Measurements from ENCODE around the gene NCR3LG1. TPM values are rescaled to one million over a fixed set of nuclear protein-coding genes. Genes with fewer than 3 reads are reported as not detected.

The NCR3LG1 gene
- total RNA-seq, 4 donors from 2014 or later: 0.29 to 4.6 (median 0.91) TPM

- no peaks in the 10 kb centered on the region for H3K9me3 ChIP-seq
- H3K27ac ChIP-seq: no peak overlapping the region
- H3K4me3 ChIP-seq: no peak overlapping the region
- H3K27me3 ChIP-seq: no peaks in the 10 kb centered on the region
- H3K4me1 ChIP-seq: no peaks in the 10 kb centered on the region
- no peak for DNase-seq
- no peak for TF ChIP-seq POLR2A (IDR thresholded peaks at IDR 0.05)
- TF ChIP-seq, protein P1, sequence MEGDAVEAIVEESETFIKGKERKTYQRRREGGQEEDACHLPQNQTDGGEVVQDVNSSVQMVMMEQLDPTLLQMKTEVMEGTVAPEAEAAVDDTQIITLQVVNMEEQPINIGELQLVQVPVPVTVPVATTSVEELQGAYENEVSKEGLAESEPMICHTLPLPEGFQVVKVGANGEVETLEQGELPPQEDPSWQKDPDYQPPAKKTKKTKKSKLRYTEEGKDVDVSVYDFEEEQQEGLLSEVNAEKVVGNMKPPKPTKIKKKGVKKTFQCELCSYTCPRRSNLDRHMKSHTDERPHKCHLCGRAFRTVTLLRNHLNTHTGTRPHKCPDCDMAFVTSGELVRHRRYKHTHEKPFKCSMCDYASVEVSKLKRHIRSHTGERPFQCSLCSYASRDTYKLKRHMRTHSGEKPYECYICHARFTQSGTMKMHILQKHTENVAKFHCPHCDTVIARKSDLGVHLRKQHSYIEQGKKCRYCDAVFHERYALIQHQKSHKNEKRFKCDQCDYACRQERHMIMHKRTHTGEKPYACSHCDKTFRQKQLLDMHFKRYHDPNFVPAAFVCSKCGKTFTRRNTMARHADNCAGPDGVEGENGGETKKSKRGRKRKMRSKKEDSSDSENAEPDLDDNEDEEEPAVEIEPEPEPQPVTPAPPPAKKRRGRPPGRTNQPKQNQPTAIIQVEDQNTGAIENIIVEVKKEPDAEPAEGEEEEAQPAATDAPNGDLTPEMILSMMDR (IDR thresholded peaks at IDR 0.05): no peak
- H3K36me3 ChIP-seq: no peaks in the 10 kb centered on the region
- intact Hi-C loops (cut with DNase I; ENCODE audit: low total_unique reads): no loop called here
These were observed 62.7 kb downstream of the NCR3LG1 start for GRCh38 chr11:17414317-17414737.

DNA sequence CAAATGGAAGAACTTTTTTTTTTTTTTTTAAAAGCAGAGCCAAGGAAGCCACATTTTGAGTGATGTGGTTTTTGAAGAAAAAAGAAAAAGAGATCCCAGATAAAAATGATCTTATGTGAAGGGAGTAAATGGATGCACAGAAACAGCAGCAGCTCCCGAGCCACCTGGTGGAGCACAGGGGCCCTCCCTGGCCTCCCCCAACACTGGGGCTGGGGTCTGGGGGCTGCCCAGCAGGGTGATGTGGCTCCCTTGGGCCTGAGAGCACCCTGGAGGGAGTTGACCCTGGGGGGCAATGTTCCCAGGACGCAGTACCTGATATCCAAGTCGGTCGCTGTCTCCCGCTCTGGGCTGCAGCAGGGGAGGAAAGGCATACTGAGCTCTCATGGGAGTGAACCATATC, 63.4 kb downstream of the NCR3LG1 start:
- TF ChIP-seq, protein P1 (IDR thresholded peaks at IDR 0.05): no peak
- no peak for TF ChIP-seq POLR2A (IDR thresholded peaks at IDR 0.05)
- H3K4me3 ChIP-seq: no peak overlapping the region
- no peak for DNase-seq
- H3K36me3 ChIP-seq: no peaks in the 10 kb centered on the region
- no peaks in the 10 kb centered on the region for H3K27me3 ChIP-seq
- no peak overlapping the region for H3K27ac ChIP-seq
- no peaks in the 10 kb centered on the region for H3K9me3 ChIP-seq
- H3K4me1 ChIP-seq: no peaks in the 10 kb centered on the region
- intact Hi-C loops (cut with DNase I; ENCODE audit: low total_unique reads): no loop called here

DNA sequence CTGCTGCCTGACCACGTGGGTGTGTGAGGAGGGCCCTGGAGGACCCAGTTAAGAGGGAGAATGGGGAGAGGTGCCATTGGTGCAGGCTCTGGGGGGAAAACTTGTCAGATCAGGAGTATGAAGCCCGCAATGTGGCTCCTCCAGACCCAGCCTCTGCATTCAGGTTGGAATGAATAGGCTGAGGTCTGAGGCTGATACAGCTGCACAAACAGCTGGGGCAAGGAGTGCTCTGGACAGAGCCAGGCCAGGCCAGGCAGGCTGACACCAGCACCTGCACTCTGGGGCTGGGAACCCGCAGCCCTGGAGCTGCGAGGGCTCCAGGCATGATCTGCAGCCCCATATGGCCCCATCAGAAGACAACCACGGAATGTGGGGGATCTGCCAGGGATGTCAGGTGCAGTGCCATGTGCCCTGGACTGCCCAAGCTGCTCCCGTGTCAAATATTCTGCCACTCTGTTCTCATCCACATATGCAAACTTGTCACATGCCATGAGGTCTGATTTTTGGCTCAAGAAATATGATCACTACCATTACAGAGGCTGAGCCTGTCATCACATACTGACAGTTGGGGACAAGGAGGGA, 64.0 kb downstream of the NCR3LG1 start:
- H3K9me3 ChIP-seq: no peaks in the 10 kb centered on the region
- no peak for DNase-seq
- no peaks in the 10 kb centered on the region for H3K4me1 ChIP-seq
- no peak overlapping the region for H3K4me3 ChIP-seq
- H3K27ac ChIP-seq: no peak overlapping the region
- no peaks in the 10 kb centered on the region for H3K27me3 ChIP-seq
- intact Hi-C loops (cut with DNase I; ENCODE audit: low total_unique reads): no loop called here
- no peak for TF ChIP-seq POLR2A (IDR thresholded peaks at IDR 0.05)
- TF ChIP-seq, protein P1 (IDR thresholded peaks at IDR 0.05): no peak
- H3K36me3 ChIP-seq: no peaks in the 10 kb centered on the region

GRCh38 chr11:17416492-17416891, 64.9 kb downstream of the NCR3LG1 start:
- Histone ChIP-seq H3K27me3 (no peaks in the 10 kb centered on the region), H3K27ac (no peak overlapping the region), H3K4me1 (no peaks in the 10 kb centered on the region), H3K4me3 (no peak overlapping the region), H3K9me3 (no peaks in the 10 kb centered on the region), H3K36me3 (no peaks in the 10 kb centered on the region)
- intact Hi-C loops (cut with DNase I; ENCODE audit: low total_unique reads): no loop called here
- DNase-seq: no peak
- TF ChIP-seq, protein P1 (IDR thresholded peaks at IDR 0.05): no peak
- no peak for TF ChIP-seq POLR2A (IDR thresholded peaks at IDR 0.05)

DNA sequence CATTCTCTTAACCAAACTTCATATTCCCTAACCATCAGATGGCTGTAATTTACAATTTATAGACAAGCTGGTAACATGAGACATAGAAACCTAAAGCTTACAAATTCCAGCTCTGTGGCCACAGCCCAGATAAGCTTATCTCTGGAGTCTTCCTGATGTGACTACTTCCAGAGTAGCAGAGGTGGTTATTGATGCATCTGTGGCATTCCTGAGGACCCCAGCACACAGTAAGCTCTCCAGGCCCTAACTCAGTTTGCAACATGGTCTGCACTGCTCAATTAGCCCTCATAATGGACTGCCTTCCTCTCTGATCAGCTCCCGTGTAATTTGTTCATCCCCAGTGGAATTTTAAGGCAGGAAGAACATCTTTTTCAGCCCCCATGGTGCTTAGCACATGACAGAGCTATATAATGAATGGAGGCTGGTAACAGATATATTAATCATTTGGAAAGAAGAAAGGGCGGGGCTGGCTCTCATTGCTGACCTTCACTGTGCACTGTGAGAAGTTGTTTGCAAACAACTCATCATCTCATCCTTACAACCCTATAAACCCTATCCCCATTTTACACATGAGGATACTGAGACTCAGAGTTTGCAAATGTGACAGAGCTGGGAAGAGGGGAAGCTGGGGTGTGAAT, 67.0 kb downstream of the NCR3LG1 start:
- TF ChIP-seq, protein P1 (IDR thresholded peaks at IDR 0.05): no peak
- no peak for TF ChIP-seq POLR2A (IDR thresholded peaks at IDR 0.05)
- no peaks in the 10 kb centered on the region for H3K36me3 ChIP-seq
- H3K27me3 ChIP-seq: no peaks in the 10 kb centered on the region

More for the DNA sequence above, 67.0 kb downstream of the NCR3LG1 start:
- no peak overlapping the region for H3K27ac ChIP-seq
- no peak overlapping the region for H3K4me3 ChIP-seq
- DNase-seq: no peak
- no peaks in the 10 kb centered on the region for H3K9me3 ChIP-seq
- H3K4me1 ChIP-seq: no peaks in the 10 kb centered on the region
- intact Hi-C loops (cut with DNase I; ENCODE audit: low total_unique reads): no loop called here

Data from uterus (tissue), 4 donors.